Dedifferentiated amniotic fluid mesenchymal stem cell (primary cell): ENCODE results near the gene NEO1.

ENCODE experiments used
- DNase-seq: peaks from one replicate; pipeline ENCODE4 v3.0.0-alpha.2; 2016; ENCODE audit errors: extremely low spot score

The NEO1 gene

GRCh38 chr15:73354241-73354640 lies 302.0 kb downstream of the NEO1 start:
- no peak for DNase-seq
